ENCODE measurements around the gene TP53. TPM values are rescaled to one million over a fixed set of nuclear protein-coding genes. Genes with fewer than 3 reads are reported as not detected.

TP53 gene
- total and polyA plus RNA-seq, 7 donors: 7.4 to 36.7 (median 18.1) TPM

GRCh38 chr17:7707858-7708750, 20.8 kb upstream of the TP53 start:
- H3K36me3 ChIP-seq (ENCODE audit: insufficient read depth in 1 of 2, low read depth in 1 of 2): peaks cover 0 to under 1% of the 10 kb centered on the region in 2 donors
- WGBS, 3 donors: 76 to 83% (median 81%) methylated on average over 21 to 22 of the region's 22 CpGs
- H3K27ac ChIP-seq: no peak overlapping the region
- peaks cover 7% of the 10 kb centered on the region for H3K4me1 ChIP-seq
- no peak overlapping the region for H3K4me3 ChIP-seq
- intact Hi-C loops (cut with DNase I): no loop called here
- ATAC-seq (no peak), DNase-seq (no peak)
- TF ChIP-seq CTCF (IDR thresholded peaks at IDR 0.05): no peak
- H3K9me3 ChIP-seq: no peaks in the 10 kb centered on the region
- H3K27me3 ChIP-seq (ENCODE audit: insufficient read depth in 3 of 3, low read length in 2 of 3): peaks cover 0 to 74% (median 21%) of the 10 kb centered on the region in 3 donors

- no peak overlapping the region for H3K27ac ChIP-seq
- no peak overlapping the region for H3K4me3 ChIP-seq
- no peak for DNase-seq
- peaks cover 3 to 7% of the 10 kb centered on the region in 2 donors for H3K36me3 ChIP-seq (ENCODE audit: insufficient read depth in 1 of 2, low read depth in 1 of 2)
- no peak for TF ChIP-seq CTCF (IDR thresholded peaks at IDR 0.05)
- H3K4me1 ChIP-seq: peaks cover 7% of the 10 kb centered on the region
- H3K9me3 ChIP-seq: no peaks in the 10 kb centered on the region
- no peak for ATAC-seq
- intact Hi-C loops (cut with DNase I): no loop called here
- H3K27me3 ChIP-seq (ENCODE audit: insufficient read depth in 3 of 3, low read length in 2 of 3): peaks cover 0 to 69% (median 22%) of the 10 kb centered on the region in 3 donors
- 67 to 77% (median 72%) methylated on average over 9 of the region's 9 CpGs for WGBS, 3 donors
Observed at GRCh38 chr17:7707446-7707845, 20.2 kb upstream of the TP53 start.

GRCh38 chr17:7706631-7707354, 19.5 kb upstream of the TP53 start:
- no peak for TF ChIP-seq CTCF (IDR thresholded peaks at IDR 0.05)
- Histone ChIP-seq H3K4me1 (peaks cover 7% of the 10 kb centered on the region), H3K9me3 (no peaks in the 10 kb centered on the region), H3K4me3 (no peak overlapping the region), H3K27me3 (ENCODE audit: insufficient read depth in 3 of 3, low read length in 2 of 3) (peaks cover 0 to 68% (median 21%) of the 10 kb centered on the region in 3 donors), H3K27ac (no peak overlapping the region), H3K36me3 (ENCODE audit: insufficient read depth in 1 of 2, low read depth in 1 of 2) (peaks cover 3 to 13% of the 10 kb centered on the region in 2 donors)
- DNase-seq (no peak), ATAC-seq (no peak)
- WGBS, 3 donors: 83 to 91% (median 90%) methylated on average over 3 of the region's 3 CpGs
- intact Hi-C loops (cut with DNase I): no loop called here

- no peak for TF ChIP-seq CTCF (IDR thresholded peaks at IDR 0.05)
- no peak overlapping the region for H3K27ac ChIP-seq
- intact Hi-C loops (cut with DNase I): no loop called here
- peaks cover 7 to 24% of the 10 kb centered on the region in 2 donors for H3K36me3 ChIP-seq (ENCODE audit: insufficient read depth in 1 of 2, low read depth in 1 of 2)
- peaks cover 0 to 60% (median 21%) of the 10 kb centered on the region in 3 donors for H3K27me3 ChIP-seq (ENCODE audit: insufficient read depth in 3 of 3, low read length in 2 of 3)
- H3K9me3 ChIP-seq: no peaks in the 10 kb centered on the region
- WGBS, 3 donors: 5 to 9% (median 6%) methylated on average over 40 to 50 of the region's 50 CpGs
- ATAC-seq (no peak), DNase-seq (no peak)
- H3K4me1 ChIP-seq: peaks cover 7% of the 10 kb centered on the region
- H3K4me3 ChIP-seq: peak overlapping the region; percentile 49
Observed at GRCh38 chr17:7705269-7706255, 18.3 kb upstream of the TP53 start.

All from psoas muscle (tissue), 8 donors.